ENCODE results near the gene NPIPA8. TPM values are rescaled to one million over a fixed set of nuclear protein-coding genes. Genes with fewer than 3 reads are reported as not detected.

The NPIPA8 gene
- total RNA-seq, 2 donors from 2014 or later = 3.2 TPM; not detected in 1

Small RNA genes lying within 50 kb of the gene (microRNA-seq; reads per million reads assigned to microRNA genes)
- gene MIR6511A4 (not detected), gene MIR6770-3 (not detected)

Small RNA genes lying within 50 kb of the gene (small RNA-seq; reads per million reads assigned to genes)
- 0 reads per million in 2 donors for gene AC126755.6
- gene MIR6511A4 = 0 reads per million in 2 donors
- gene MIR6770-3 = 0 reads per million in 2 donors

Other genes starting within 250 kb of the NPIPA8 start
- gene NOMO2, start 225.4 kb upstream of the NPIPA8 start, total RNA-seq = 10 to 100 TPM; 59.0 to 85.3 TPM